Activated CD4-positive, CD25-positive, alpha-beta regulatory T cell (primary cell): ENCODE results near the gene PARVB.
"Not testable (repeated sequence)": the region's sequence is repeated elsewhere in the genome, so short reads cannot be mapped to it uniquely, and the experiment has no call there.

ENCODE experiments used
- DNase-seq, 4 experiments: peaks; one replicate each; lab custom pipeline; 2025; lab: John Stamatoyannopoulos, UW

PARVB gene

GRCh38 chr22:43998679-43999264 is 25.3 kb upstream of the PARVB start:
- DNase-seq, result no peak

GRCh38 chr22:43999378-43999777 is 24.7 kb upstream of the PARVB start:
- no peak for DNase-seq

GRCh38 chr22:44000123-44000522 is 24.0 kb upstream of the PARVB start:
- no peak for DNase-seq

- no peak for DNase-seq
Observed at GRCh38 chr22:44001521-44001920, 22.6 kb upstream of the PARVB start.

GRCh38 chr22:44002324-44002723 is 21.8 kb upstream of the PARVB start:
- DNase-seq, result no peak

GRCh38 chr22:44002997-44003396 is 21.1 kb upstream of the PARVB start:
- no peak for DNase-seq

- DNase-seq, result no peak
Observed at GRCh38 chr22:44003405-44004103, 20.5 kb upstream of the PARVB start.

GRCh38 chr22:44004104-44004460 is 20.0 kb upstream of the PARVB start:
- no peak for DNase-seq

- no peak for DNase-seq
Observed at GRCh38 chr22:44005524-44005923, 18.6 kb upstream of the PARVB start.

- no peak for DNase-seq
Observed at GRCh38 chr22:44012162-44012561, 11.9 kb upstream of the PARVB start.

- DNase-seq, result no peak
Observed at GRCh38 chr22:44012591-44012990, 11.5 kb upstream of the PARVB start.

GRCh38 chr22:44014241-44014640 is 9.9 kb upstream of the PARVB start:
- no peak for DNase-seq

- DNase-seq, result not testable (repeated sequence)
Observed at GRCh38 chr22:44016586-44016985, 7.5 kb upstream of the PARVB start.

- no peak for DNase-seq
Observed at GRCh38 chr22:44018594-44018993, 5.5 kb upstream of the PARVB start.

- DNase-seq, result no peak
Observed at GRCh38 chr22:44019416-44019815, 4.7 kb upstream of the PARVB start.

- DNase-seq, result no peak
Observed at GRCh38 chr22:44019846-44020245, 4.3 kb upstream of the PARVB start.

- DNase-seq, result no peak
Observed at GRCh38 chr22:44020981-44021380, 3.1 kb upstream of the PARVB start.

- no peak for DNase-seq
Observed at GRCh38 chr22:44023404-44024287, 456 bp upstream of the PARVB start.

GRCh38 chr22:44025171-44026065 is 1.3 kb downstream of the PARVB start:
- DNase-seq, result no peak

GRCh38 chr22:44026066-44026629 is 2.0 kb downstream of the PARVB start:
- no peak for DNase-seq

GRCh38 chr22:44026630-44027511 is 2.8 kb downstream of the PARVB start:
- DNase-seq, result peak in 3 of 4 experiments; percentile 26 to 40 (median 26)
